Measurements from ENCODE around the gene HERC2. TPM values are rescaled to one million over a fixed set of nuclear protein-coding genes. Genes with fewer than 3 reads are reported as not detected.
"Not testable (repeated sequence)": the region's sequence is repeated elsewhere in the genome, so short reads cannot be mapped to it uniquely, and the experiment has no call there.

Gene HERC2
- polyA plus RNA-seq, 6 donors from 2014 or later, result 2.4 to 16.9 (median 9.7) TPM

DNA sequence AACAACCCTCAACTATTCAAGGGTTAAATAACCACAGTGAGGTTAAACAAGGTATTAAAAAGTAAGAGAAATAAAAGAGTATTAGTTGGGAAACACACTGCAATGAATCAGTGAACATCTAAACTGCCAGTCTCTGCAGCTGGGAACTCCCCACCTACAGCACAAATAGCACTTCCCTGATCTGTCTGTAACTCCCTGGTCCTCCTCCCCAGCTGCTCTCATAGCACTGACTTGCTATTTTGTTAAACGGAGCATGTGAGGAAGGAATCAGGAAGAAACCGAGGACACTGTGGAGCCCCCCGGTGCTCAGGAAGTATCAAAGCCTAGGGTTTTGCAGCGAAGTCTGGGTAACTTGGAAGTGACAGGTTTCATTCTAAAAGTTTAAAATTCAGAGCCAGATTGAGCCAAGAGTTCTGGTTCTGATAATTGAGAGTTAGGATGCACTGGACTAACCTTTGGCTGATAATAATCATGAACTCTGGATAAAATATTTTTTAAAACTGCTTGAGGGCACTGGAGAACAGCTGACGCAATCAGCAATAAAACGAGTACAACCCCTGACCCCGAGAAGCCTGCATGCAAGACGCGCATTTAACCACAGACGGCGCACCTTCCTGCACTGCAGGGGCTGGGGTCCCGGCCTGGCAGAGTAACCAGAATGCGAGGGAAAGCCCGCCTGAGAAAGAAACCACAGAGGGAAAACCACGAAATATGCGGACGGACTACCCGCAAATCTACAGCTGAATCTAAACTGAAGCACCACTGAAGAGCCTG lies 118.7 kb downstream of the HERC2 start:
- ATAC-seq (ENCODE audit: low read depth in 2 of 2); H3K4me3 Mint-ChIP-seq; H3K4me1 Mint-ChIP-seq; H3K27me3 Mint-ChIP-seq; DNase-seq; H3K9me3 Mint-ChIP-seq: not testable (repeated sequence)
- Mint-ChIP-seq H3K36me3 (peaks cover 28 to 34% of the 10 kb centered on the region in 2 donors), H3K27ac (peak overlapping the region in 1 of 6 donors; percentile 15)

DNA sequence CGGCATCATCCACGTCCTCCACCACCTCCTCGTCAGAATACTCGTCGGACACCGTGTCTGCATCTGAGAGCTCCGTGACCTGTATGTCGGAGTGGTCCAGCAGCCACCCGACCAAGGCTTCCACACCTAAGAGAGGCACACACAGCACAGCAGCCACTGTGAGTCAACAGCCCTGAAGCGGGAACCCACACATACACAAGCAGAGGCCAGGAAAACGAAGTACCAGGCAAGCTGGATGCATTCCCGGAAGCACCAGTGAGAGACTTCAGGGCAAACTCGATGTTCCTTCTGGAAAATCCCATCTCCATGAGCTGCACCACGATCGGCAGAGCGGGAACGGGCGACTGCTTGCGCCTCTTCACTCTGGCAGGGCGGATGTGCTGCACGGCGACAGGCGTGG lies 119.9 kb downstream of the HERC2 start:
- not testable (repeated sequence) for H3K4me3 Mint-ChIP-seq; ATAC-seq (ENCODE audit: low read depth in 2 of 2); H3K9me3 Mint-ChIP-seq; DNase-seq; H3K27me3 Mint-ChIP-seq; H3K4me1 Mint-ChIP-seq
- Mint-ChIP-seq H3K36me3 (peaks cover 23 to 37% of the 10 kb centered on the region in 2 donors), H3K27ac (peak overlapping the region in 1 of 6 donors; percentile 47)

DNA sequence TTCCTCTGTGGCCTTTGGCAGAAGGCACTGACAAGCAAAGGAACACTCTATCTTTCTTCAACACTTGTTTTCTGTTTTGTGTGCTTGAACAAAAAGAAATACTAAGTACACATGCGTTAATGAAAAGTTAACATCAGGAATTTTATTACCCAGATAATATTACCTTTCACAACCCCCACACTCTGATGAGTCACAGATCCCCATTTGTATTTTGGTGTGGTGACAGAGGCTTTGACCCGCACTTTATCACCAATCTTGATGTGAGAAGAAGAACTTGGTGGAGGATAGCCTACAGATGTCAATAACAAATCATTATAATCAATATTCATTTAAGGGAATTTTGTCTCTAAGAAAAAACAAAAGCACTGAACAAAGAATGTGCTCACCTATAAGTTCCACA lies 123.8 kb downstream of the HERC2 start:
- not testable (repeated sequence) for H3K9me3 Mint-ChIP-seq; H3K4me3 Mint-ChIP-seq; H3K27me3 Mint-ChIP-seq; ATAC-seq (ENCODE audit: low read depth in 2 of 2); H3K4me1 Mint-ChIP-seq; DNase-seq
- H3K27ac Mint-ChIP-seq, result peak overlapping the region in 2 of 6 donors; percentile 54 to 90
- peaks cover 22 to 42% of the 10 kb centered on the region in 2 donors for H3K36me3 Mint-ChIP-seq

- not testable (repeated sequence) for H3K4me1 Mint-ChIP-seq; H3K4me3 Mint-ChIP-seq; H3K9me3 Mint-ChIP-seq; H3K27me3 Mint-ChIP-seq; DNase-seq; ATAC-seq (ENCODE audit: low read depth in 2 of 2)
- peaks cover 22 to 45% of the 10 kb centered on the region in 2 donors for H3K36me3 Mint-ChIP-seq
- H3K27ac Mint-ChIP-seq, result peak overlapping the region in 1 of 6 donors; percentile 90
Observed at GRCh38 chr15:28197694-28198093, 124.3 kb downstream of the HERC2 start.

- ATAC-seq (ENCODE audit: low read depth in 2 of 2); H3K27me3 Mint-ChIP-seq; H3K4me1 Mint-ChIP-seq; DNase-seq; H3K4me3 Mint-ChIP-seq; H3K27ac Mint-ChIP-seq; H3K9me3 Mint-ChIP-seq: not testable (repeated sequence)
- peaks cover 22 to 44% of the 10 kb centered on the region in 2 donors for H3K36me3 Mint-ChIP-seq
Observed at GRCh38 chr15:28196581-28196980, 125.4 kb downstream of the HERC2 start.

GRCh38 chr15:28192772-28193171 lies 129.2 kb downstream of the HERC2 start:
- no peak for ATAC-seq (ENCODE audit: low read depth in 2 of 2)
- peaks cover 0 to 3% (median 0%) of the 10 kb centered on the region in 7 donors for H3K9me3 Mint-ChIP-seq
- H3K4me3 Mint-ChIP-seq, result no peak overlapping the region
- H3K36me3 Mint-ChIP-seq, result peaks cover 15 to 23% of the 10 kb centered on the region in 2 donors
- no peaks in the 10 kb centered on the region for H3K4me1 Mint-ChIP-seq
- no peak for DNase-seq
- no peaks in the 10 kb centered on the region for H3K27me3 Mint-ChIP-seq
- no peak overlapping the region for H3K27ac Mint-ChIP-seq

- ATAC-seq (ENCODE audit: low read depth in 2 of 2), result no peak
- Mint-ChIP-seq H3K9me3 (peaks cover 0 to 3% (median 0%) of the 10 kb centered on the region in 7 donors), H3K36me3 (peaks cover 17 to 26% of the 10 kb centered on the region in 2 donors)
Observed at GRCh38 chr15:28191832-28192231, 130.1 kb downstream of the HERC2 start.

DNA sequence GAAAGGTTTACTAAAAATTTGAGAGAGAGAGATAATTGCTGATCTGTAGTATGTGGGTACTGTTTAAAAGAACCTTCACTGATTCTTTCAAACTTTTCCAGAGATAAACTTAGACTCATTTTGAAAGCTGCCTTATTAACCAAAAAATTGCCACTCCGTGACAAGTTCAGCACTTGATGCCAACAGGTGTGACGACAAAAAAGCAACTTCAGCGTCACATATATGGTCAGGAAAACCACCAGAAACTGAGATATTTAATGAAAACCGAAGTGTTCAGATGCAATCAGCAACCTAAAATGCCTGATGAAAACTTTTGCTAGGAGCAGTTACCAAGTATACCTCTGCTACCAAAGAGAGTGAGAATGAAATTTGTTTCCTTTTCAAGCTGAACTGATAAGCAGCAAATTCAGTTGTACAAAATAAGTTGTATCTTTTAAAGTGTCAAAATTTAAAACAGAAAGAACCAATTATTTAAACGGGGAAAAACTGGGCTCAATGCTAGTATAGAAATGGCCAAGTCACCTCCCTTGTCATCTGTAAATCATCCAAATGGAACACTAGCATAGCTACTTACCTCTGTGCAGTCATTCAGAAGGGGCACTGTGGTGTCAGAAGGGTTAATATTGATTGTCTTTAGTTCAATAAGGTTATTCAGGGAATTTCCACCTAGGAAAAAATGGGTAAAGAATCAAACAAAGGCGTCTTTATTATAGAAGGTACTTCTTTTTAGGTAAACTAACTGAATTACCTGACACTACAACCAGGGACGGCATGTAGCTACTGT lies 131.4 kb downstream of the HERC2 start:
- Mint-ChIP-seq H3K9me3 (peaks cover 0 to 3% (median 0%) of the 10 kb centered on the region in 7 donors), H3K4me3 (no peak overlapping the region), H3K27ac (no peak overlapping the region), H3K27me3 (no peaks in the 10 kb centered on the region), H3K36me3 (peaks cover 15 to 26% of the 10 kb centered on the region in 2 donors), H3K4me1 (no peaks in the 10 kb centered on the region)
- ATAC-seq (ENCODE audit: low read depth in 2 of 2) (no peak), DNase-seq (no peak)

More at GRCh38 chr15:28191832-28192231, 130.1 kb downstream of the HERC2 start:
- Mint-ChIP-seq H3K4me3 (no peak overlapping the region), H3K27ac (no peak overlapping the region), H3K4me1 (no peaks in the 10 kb centered on the region), H3K27me3 (no peaks in the 10 kb centered on the region)
- no peak for DNase-seq

DNA sequence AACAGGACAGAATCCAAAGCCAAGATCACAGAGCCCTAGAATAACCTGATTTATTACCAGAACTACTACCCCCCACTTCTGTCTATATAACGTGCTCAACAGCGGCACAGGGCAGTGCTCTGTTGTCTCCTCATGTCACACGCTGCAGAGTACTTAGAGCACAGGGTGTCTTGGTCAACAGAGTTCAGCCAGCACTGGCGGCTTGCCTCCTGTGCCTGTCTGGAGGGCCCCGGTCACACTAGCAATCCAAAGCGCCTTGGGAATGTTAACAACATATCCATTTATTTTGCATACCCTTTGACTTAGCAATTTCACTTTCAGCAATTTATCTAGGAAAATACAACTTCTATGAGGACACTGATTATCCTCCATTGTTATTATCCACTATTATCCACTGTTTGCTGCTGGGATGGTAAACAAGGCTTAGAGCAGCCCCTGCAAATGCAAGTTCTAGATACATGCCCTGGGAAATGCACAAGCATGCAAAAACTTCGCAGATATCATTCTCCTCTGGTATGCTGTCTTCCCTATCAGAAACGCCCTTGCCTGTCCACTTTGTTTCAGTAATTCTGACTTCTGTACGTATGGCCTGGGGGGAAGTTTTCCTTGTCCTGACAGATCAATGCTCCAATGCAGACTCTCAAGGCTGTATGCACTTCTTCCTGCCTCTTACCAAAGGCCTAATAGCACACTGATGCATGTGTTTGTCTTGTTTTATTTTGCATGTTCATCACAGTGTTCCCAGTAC lies 136.7 kb downstream of the HERC2 start:
- H3K9me3 Mint-ChIP-seq, result no peaks in the 10 kb centered on the region

DNA sequence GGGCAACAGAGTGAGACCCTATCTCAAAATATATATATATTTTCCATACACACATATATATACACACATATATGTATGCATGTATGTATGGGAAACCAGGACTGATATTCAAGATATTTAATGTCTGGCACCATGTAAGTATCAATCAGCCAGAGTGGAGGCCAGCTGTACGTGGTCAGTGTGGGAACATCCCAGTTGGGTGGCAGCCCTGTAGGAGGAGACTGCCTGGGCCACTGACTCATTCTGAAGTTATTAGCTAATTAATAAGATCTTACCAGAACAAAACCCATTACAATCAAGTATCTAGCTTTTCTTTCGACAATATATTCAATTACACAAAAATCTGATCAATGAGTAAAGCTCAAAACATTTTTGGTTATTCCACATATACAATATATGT lies 137.8 kb downstream of the HERC2 start:
- Mint-ChIP-seq H3K27me3 (no peaks in the 10 kb centered on the region), H3K9me3 (no peaks in the 10 kb centered on the region), H3K4me1 (no peaks in the 10 kb centered on the region), H3K4me3 (no peak overlapping the region), H3K27ac (no peak overlapping the region), H3K36me3 (peaks cover 10 to 13% of the 10 kb centered on the region in 2 donors)
- DNase-seq (no peak), ATAC-seq (ENCODE audit: low read depth in 2 of 2) (no peak)

More for the DNA sequence above, 136.7 kb downstream of the HERC2 start:
- no peak for ATAC-seq (ENCODE audit: low read depth in 2 of 2)
- no peak for DNase-seq
- Mint-ChIP-seq H3K27ac (no peak overlapping the region), H3K36me3 (peaks cover 10 to 13% of the 10 kb centered on the region in 2 donors), H3K27me3 (no peaks in the 10 kb centered on the region), H3K4me3 (peak overlapping the region in 1 of 8 donors; percentile 74), H3K4me1 (no peaks in the 10 kb centered on the region)

DNA sequence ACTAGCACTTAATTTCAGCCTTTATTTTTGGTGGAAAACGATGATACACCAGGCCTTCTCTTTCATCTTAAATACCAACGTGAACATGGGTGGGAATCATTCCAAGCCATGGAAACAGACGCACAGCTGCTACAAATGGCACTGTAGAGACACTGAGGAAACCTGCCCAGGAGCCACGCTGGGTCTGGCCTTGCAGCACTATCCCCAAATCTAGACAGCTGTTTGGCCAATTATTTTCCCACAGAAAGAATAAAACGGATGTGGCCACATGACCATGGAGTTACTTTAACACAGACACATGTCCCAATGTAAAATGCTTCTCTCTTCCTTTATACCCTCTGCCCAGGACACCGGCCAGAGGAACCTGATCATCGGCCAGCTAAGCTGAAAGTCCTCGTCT lies 139.2 kb downstream of the HERC2 start:
- DNase-seq (no peak), ATAC-seq (ENCODE audit: low read depth in 2 of 2) (no peak)
- H3K27me3 Mint-ChIP-seq, result no peaks in the 10 kb centered on the region
- H3K36me3 Mint-ChIP-seq, result peaks cover 2 to 13% of the 10 kb centered on the region in 2 donors
- no peaks in the 10 kb centered on the region for H3K9me3 Mint-ChIP-seq
- H3K4me1 Mint-ChIP-seq, result no peaks in the 10 kb centered on the region
- H3K4me3 Mint-ChIP-seq, result no peak overlapping the region
- no peak overlapping the region for H3K27ac Mint-ChIP-seq

- Mint-ChIP-seq H3K36me3 (peaks cover 0 to 13% of the 10 kb centered on the region in 2 donors), H3K4me1 (no peaks in the 10 kb centered on the region), H3K9me3 (no peaks in the 10 kb centered on the region), H3K4me3 (no peak overlapping the region), H3K27ac (peak overlapping the region in 2 of 6 donors; percentile 38 to 84), H3K27me3 (no peaks in the 10 kb centered on the region)
- no peak for DNase-seq
- ATAC-seq (ENCODE audit: low read depth in 2 of 2), result no peak
Observed at GRCh38 chr15:28182216-28182615, 139.8 kb downstream of the HERC2 start.

- H3K4me1 Mint-ChIP-seq, result no peaks in the 10 kb centered on the region
- ATAC-seq (ENCODE audit: low read depth in 2 of 2), result no peak
Observed at GRCh38 chr15:28181366-28181765, 140.6 kb downstream of the HERC2 start.

More at GRCh38 chr15:28181366-28181765, 140.6 kb downstream of the HERC2 start:
- DNase-seq, result no peak
- H3K9me3 Mint-ChIP-seq, result no peaks in the 10 kb centered on the region
- peaks cover 0 to 12% of the 10 kb centered on the region in 2 donors for H3K36me3 Mint-ChIP-seq
- no peak overlapping the region for H3K4me3 Mint-ChIP-seq
- H3K27ac Mint-ChIP-seq, result peak overlapping the region in 1 of 6 donors; percentile 50
- H3K27me3 Mint-ChIP-seq, result no peaks in the 10 kb centered on the region
